SH-SY5Y (cell line): ENCODE results near the gene HMCN1.

ENCODE experiments used
- GATA2 ChIP-seq: IDR thresholded peaks from 2 replicates; pipeline ENCODE4 v1.6.1; 2011; ENCODE audit warnings: mild to moderate bottlenecking, low read depth, low read length
- GATA3 ChIP-seq: IDR thresholded peaks from 2 replicates; pipeline ENCODE4 v1.6.1; 2011; ENCODE audit warnings: low read depth, mild to moderate bottlenecking, low read length, moderate library complexity

- no peak for TF ChIP-seq GATA3
- TF ChIP-seq GATA2 = no peak
These were observed 130.1 kb downstream of the HMCN1 start for GRCh38 chr1:185864331-185864730.
